ENCODE results near the gene NT5C. TPM values are rescaled to one million over a fixed set of nuclear protein-coding genes. Genes with fewer than 3 reads are reported as not detected.
"Not testable (repeated sequence)": the region's sequence is repeated elsewhere in the genome, so short reads cannot be mapped to it uniquely, and the experiment has no call there.

NT5C gene
- total RNA-seq, 1 donor from 2014 or later, result 98.5 TPM

DNA sequence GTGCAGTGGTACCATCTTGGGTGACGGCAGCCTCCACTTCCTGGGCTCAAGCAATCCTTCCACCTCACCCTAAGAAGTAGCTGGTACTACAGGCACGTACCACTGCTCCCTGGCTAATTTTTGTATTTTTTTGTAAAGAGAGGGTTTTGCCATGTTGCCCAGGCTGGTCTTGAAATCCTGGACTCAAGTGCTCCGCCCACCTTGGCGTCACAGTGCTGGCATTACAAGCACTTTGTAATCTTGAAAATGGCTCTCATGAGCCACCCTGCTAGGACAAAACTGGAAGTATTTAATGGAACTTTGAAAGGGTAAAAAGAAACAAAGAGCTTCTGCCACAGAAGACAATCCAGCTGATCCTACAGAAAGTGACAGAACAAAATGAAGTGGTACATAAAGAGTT is 42.0 kb upstream of the NT5C start:
- H3K9me3 ChIP-seq, result no peaks in the 10 kb centered on the region
- peaks cover 0 to 65% of the 10 kb centered on the region in 2 donors for H3K36me3 ChIP-seq
- no peak overlapping the region for H3K27ac ChIP-seq
- intact Hi-C loops (cut with DNase I), result no loop called here
- H3K4me3 ChIP-seq, result no peak overlapping the region
- no peaks in the 10 kb centered on the region for H3K27me3 ChIP-seq
- peaks cover 29% of the 10 kb centered on the region for H3K4me1 ChIP-seq
- TF ChIP-seq POLR2AphosphoS5 (IDR thresholded peaks at IDR 0.05; ENCODE audit: insufficient read depth in 1 of 2, low read depth in 1 of 2) (no peak), POLR2A (IDR thresholded peaks at IDR 0.05) (no peak)
- TF ChIP-seq, protein P1, sequence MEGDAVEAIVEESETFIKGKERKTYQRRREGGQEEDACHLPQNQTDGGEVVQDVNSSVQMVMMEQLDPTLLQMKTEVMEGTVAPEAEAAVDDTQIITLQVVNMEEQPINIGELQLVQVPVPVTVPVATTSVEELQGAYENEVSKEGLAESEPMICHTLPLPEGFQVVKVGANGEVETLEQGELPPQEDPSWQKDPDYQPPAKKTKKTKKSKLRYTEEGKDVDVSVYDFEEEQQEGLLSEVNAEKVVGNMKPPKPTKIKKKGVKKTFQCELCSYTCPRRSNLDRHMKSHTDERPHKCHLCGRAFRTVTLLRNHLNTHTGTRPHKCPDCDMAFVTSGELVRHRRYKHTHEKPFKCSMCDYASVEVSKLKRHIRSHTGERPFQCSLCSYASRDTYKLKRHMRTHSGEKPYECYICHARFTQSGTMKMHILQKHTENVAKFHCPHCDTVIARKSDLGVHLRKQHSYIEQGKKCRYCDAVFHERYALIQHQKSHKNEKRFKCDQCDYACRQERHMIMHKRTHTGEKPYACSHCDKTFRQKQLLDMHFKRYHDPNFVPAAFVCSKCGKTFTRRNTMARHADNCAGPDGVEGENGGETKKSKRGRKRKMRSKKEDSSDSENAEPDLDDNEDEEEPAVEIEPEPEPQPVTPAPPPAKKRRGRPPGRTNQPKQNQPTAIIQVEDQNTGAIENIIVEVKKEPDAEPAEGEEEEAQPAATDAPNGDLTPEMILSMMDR (IDR thresholded peaks at IDR 0.05), result no peak
- no peak for DNase-seq (ENCODE audit: extremely low spot score in 2 of 2)

DNA sequence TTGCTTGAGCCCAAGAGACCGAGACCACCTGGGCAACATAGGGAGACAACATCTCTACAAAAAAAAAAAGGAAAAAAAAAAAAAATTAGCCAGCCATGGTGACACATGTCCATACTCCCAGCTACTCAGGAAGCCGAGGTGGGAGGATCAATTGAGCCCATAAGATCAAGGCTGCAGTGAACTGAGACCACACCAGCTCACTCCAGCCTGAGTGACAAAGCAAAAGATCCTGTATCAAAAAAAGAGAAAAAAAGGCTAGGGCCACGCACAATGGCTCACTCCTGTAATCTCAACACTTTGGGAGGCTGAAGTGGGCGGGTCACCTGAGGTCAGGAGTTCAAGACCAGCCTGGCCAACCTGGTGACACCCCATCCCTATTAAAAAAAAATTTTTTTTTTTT is 37.5 kb upstream of the NT5C start:
- Histone ChIP-seq H3K27me3 (no peaks in the 10 kb centered on the region), H3K27ac (no peak overlapping the region), H3K36me3 (peaks cover 0 to 65% of the 10 kb centered on the region in 2 donors), H3K4me3 (no peak overlapping the region), H3K9me3 (no peaks in the 10 kb centered on the region), H3K4me1 (peaks cover 16% of the 10 kb centered on the region)
- no peak for DNase-seq (ENCODE audit: extremely low spot score in 2 of 2)
- TF ChIP-seq, protein P1 (IDR thresholded peaks at IDR 0.05), result no peak
- TF ChIP-seq POLR2AphosphoS5 (IDR thresholded peaks at IDR 0.05; ENCODE audit: insufficient read depth in 1 of 2, low read depth in 1 of 2) (no peak), POLR2A (IDR thresholded peaks at IDR 0.05) (no peak)
- intact Hi-C loops (cut with DNase I), result no loop called here

DNA sequence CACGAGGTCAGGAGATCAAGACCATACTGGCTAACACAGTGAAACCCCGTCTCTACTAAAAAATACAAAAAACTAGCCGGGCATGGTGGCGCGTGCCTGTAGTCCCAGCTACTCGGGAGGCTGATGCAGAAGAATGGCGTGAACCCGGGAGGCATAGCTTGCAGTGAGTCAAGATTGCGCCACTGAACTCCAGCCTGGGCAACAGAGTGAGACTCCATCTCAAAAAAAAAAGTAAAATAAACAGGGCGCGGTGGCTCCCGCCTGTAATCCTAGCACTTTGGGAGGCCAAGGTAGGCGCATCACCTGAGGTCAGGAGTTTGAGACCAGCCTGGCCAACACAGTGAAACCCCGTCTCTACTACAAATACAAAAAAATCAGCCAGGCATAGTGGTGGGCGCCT is 33.1 kb upstream of the NT5C start:
- H3K27me3 ChIP-seq; H3K9me3 ChIP-seq; DNase-seq (ENCODE audit: extremely low spot score in 2 of 2); H3K4me3 ChIP-seq; intact Hi-C loops (cut with DNase I); H3K4me1 ChIP-seq; H3K27ac ChIP-seq: not testable (repeated sequence)
- peaks cover 0 to 39% of the 10 kb centered on the region in 2 donors for H3K36me3 ChIP-seq

DNA sequence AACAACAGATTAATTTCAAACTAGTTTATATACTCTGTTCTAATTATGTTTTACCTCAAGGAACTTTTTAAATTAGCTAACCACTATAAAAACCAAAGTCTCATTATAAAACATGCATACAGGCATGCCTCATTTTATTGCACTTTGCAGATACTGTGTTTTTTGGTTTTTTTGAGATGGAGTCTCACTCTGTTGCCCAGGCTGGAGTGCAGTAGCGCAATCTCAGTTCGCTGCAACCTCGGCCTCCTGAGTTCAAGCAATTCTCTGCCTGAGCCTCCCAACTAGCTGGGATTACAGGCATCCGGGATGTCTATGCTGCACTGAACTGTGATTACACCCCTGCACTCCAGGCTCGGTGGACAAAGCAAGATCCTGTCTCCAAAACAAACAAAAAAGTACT is 31.5 kb upstream of the NT5C start:
- DNase-seq (ENCODE audit: extremely low spot score in 2 of 2), result no peak
- TF ChIP-seq POLR2AphosphoS5 (IDR thresholded peaks at IDR 0.05; ENCODE audit: insufficient read depth in 1 of 2, low read depth in 1 of 2), result no peak
- TF ChIP-seq POLR2A (IDR thresholded peaks at IDR 0.05), result no peak
- TF ChIP-seq, protein P1 (IDR thresholded peaks at IDR 0.05), result no peak
- H3K4me3 ChIP-seq, result no peak overlapping the region
- H3K27me3 ChIP-seq, result no peaks in the 10 kb centered on the region
- intact Hi-C loops (cut with DNase I), result no loop called here
- H3K4me1 ChIP-seq, result no peaks in the 10 kb centered on the region
- H3K27ac ChIP-seq, result no peak overlapping the region
- peaks cover 0 to 26% of the 10 kb centered on the region in 2 donors for H3K36me3 ChIP-seq
- no peaks in the 10 kb centered on the region for H3K9me3 ChIP-seq

DNA sequence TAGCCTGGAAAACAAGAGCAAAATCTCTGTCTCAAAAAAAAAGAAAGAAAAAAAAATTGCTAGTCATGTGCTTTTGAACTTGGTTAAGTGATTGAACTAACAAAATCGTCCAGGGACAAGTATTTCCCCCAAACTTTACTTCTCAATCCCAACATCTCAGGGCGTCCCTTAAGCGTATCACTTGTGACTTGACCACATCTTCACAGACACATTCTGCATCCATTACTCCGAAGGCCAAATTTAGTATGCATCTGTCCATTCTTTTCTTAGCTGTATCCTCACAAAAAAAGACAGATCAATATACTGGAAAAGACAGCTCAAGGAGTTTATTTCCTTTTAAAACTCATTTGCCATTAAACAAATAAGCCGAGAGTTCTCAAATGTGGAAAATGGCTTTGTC is 28.7 kb upstream of the NT5C start:
- Histone ChIP-seq H3K27ac (no peak overlapping the region), H3K36me3 (peaks cover 0 to 5% of the 10 kb centered on the region in 2 donors), H3K4me1 (peaks cover 3% of the 10 kb centered on the region), H3K9me3 (no peaks in the 10 kb centered on the region), H3K27me3 (no peaks in the 10 kb centered on the region), H3K4me3 (no peak overlapping the region)
- intact Hi-C loops (cut with DNase I), result no loop called here
- TF ChIP-seq, protein P1 (IDR thresholded peaks at IDR 0.05), result no peak
- no peak for TF ChIP-seq POLR2A (IDR thresholded peaks at IDR 0.05)
- no peak for TF ChIP-seq POLR2AphosphoS5 (IDR thresholded peaks at IDR 0.05; ENCODE audit: insufficient read depth in 1 of 2, low read depth in 1 of 2)
- no peak for DNase-seq (ENCODE audit: extremely low spot score in 2 of 2)
